OCI-LY3 (cell line): ENCODE data around the gene MLC1.

Experiments
- H2AFZ ChIP-seq: fragments of 200-600, 300-600 bp; shearing (Covaris generic); 2 replicates; pipeline ENCODE4 v1.6.0; 2014; ENCODE audit warnings: antibody characterized with exemption, low read depth, low read length
- H3K27ac ChIP-seq: fragments of 200-600, 300-600 bp; sonication (generic); 2 replicates; pipeline ENCODE4 v1.5.1; 2014; ENCODE audit warnings: mild to moderate bottlenecking, low read length, moderate library complexity, mixed read lengths
- H3K27me3 ChIP-seq: fragments of 200-600, 300-600 bp; sonication (generic); 2 replicates; pipeline ENCODE4 v1.6.1; 2014; ENCODE audit warnings: low read depth, low read length, mixed read lengths
- H3K36me3 ChIP-seq: fragments of 200-600, 300-600 bp; sonication (generic); replicated peaks from 2 replicates; pipeline ENCODE3; 2014; ENCODE audit warnings: low read depth, low read length, mixed read lengths
- H3K4me1 ChIP-seq: fragments of 300-600, 200-600 bp; sonication (generic); 2 replicates; pipeline ENCODE4 v1.6.1; 2014; ENCODE audit warnings: low read length, mixed read lengths
- H3K4me2 ChIP-seq: fragments of 200-600, 300-600 bp; sonication (generic); 2 replicates; pipeline ENCODE4 v1.6.1; 2014; ENCODE audit warnings: low read length, mixed read lengths
- H3K4me3 ChIP-seq: fragments of 300-600, 200-600 bp; sonication (generic); 2 replicates; pipeline ENCODE4 v1.5.1; 2014; ENCODE audit warnings: antibody characterized with exemption, mild to moderate bottlenecking, low read length, moderate library complexity
- H3K79me2 ChIP-seq: fragments of 300-600, 200-600 bp; shearing (Covaris generic); 2 replicates; pipeline ENCODE4 v1.6.1; 2014; ENCODE audit warnings: mild to moderate bottlenecking, low read length, mixed read lengths
- H3K9ac ChIP-seq: fragments of 300-600, 200-600 bp; shearing (Covaris generic); 2 replicates; pipeline ENCODE4 v1.6.0; 2014; ENCODE audit warnings: mild to moderate bottlenecking, low read length, moderate library complexity
- H3K9me3 ChIP-seq: fragments of 200-600, 300-600 bp; shearing (Covaris generic); 2 replicates; pipeline ENCODE4 v1.6.1; 2014; ENCODE audit warnings: low read length, mixed read lengths; ENCODE audit not compliant: insufficient read depth
- H4K20me1 ChIP-seq: fragments of 200-600, 300-600 bp; sonication (generic); 2 replicates; pipeline ENCODE4 v1.6.1; 2016; ENCODE audit warnings: low read length, mixed read lengths; ENCODE audit not compliant: insufficient read depth
- CTCF ChIP-seq: fragments of 200-600, 300-600 bp; sonication (generic); IDR thresholded peaks from 2 replicates; pipeline ENCODE4 v1.5.1; 2014; ENCODE audit warnings: antibody characterized with exemption, low read length, low read depth
- EZH2phosphoT487 ChIP-seq: fragments of 200-600 bp; shearing (Covaris generic); IDR thresholded peaks from 2 replicates; pipeline ENCODE4 v1.6.1; 2018; ENCODE audit warnings: antibody characterized with exemption, mixed run types, low read depth

The MLC1 gene

DNA sequence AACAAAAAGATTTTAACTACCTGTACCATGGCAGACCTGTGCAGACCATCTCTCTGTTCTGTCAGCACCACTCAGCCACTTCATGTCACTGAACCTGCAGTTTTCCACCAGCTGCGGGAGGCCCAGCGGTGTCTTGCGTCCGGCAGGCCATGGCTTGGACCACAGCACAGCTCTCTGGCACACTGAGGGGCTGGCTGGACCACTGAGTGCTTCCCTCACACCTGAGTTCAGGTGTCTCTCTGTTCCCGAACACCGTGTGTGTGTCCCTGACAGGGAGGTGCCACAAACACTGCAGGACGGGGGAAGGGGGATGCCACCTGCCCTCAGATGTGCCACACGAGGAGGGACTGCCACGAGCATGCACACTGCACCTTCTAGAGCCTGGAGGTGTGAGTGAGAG is 22.3 kb upstream of the MLC1 start:
- Histone ChIP-seq H3K79me2 (no peaks in the 10 kb centered on the region), H3K4me1 (peaks cover 9% of the 10 kb centered on the region; the same call in 1 of the 2 replicates), H3K27me3 (no peaks in the 10 kb centered on the region), H3K9ac (no peak overlapping the region), H3K36me3 (no peaks in the 10 kb centered on the region), H3K4me3 (no peak overlapping the region), H3K4me2 (no peak overlapping the region), H4K20me1 (no peaks in the 10 kb centered on the region), H3K27ac (no peak overlapping the region), H2AFZ (no peak overlapping the region), H3K9me3 (no peaks in the 10 kb centered on the region)
- TF ChIP-seq EZH2phosphoT487 (no peak), CTCF (no peak)

GRCh38 chr22:50105208-50106100 is 20.2 kb upstream of the MLC1 start:
- Histone ChIP-seq H3K9me3 (no peaks in the 10 kb centered on the region), H3K27me3 (no peaks in the 10 kb centered on the region), H3K27ac (no peak overlapping the region), H3K9ac (0 out of 2 replicates have a peak overlapping the region, but pooled peaks have one; percentile 13), H3K4me3 (peak overlapping the region; percentile 55; the same call in 1 of the 2 replicates), H2AFZ (peak overlapping the region; percentile 93), H3K79me2 (no peaks in the 10 kb centered on the region), H3K4me1 (peaks cover 5% of the 10 kb centered on the region; the same call in 1 of the 2 replicates), H3K4me2 (peak overlapping the region; percentile 66), H3K36me3 (no peaks in the 10 kb centered on the region), H4K20me1 (no peaks in the 10 kb centered on the region)
- TF ChIP-seq EZH2phosphoT487 (no peak), CTCF (no peak)

DNA sequence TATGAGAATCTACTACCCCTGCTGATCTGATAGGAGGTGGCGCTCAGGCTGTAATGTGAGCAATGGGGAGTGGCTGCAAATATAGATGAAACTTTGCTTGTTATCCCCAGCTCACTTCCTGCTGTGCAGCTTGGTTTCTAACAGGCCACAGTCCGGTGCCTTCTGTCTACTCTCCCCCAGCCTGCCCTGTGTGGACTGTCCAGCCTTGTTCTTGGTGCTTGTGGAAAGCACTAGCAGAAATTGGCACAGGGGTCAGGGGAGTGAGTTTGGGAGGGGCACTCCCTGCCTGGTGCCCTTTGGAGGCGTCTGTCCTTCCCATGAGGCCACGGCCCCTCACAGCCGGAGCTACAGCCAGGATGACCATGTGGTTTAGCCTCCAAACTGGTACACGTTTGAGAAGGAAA is 18.9 kb upstream of the MLC1 start:
- H2AFZ ChIP-seq, result no peak overlapping the region

More for the DNA sequence above, 18.9 kb upstream of the MLC1 start:
- Histone ChIP-seq H3K36me3 (no peaks in the 10 kb centered on the region), H3K4me3 (no peak overlapping the region), H4K20me1 (no peaks in the 10 kb centered on the region), H3K9ac (no peak overlapping the region), H3K4me1 (peaks cover 5% of the 10 kb centered on the region; the same call in 1 of the 2 replicates), H3K4me2 (no peak overlapping the region), H3K9me3 (no peaks in the 10 kb centered on the region), H3K27me3 (no peaks in the 10 kb centered on the region), H3K79me2 (no peaks in the 10 kb centered on the region), H3K27ac (no peak overlapping the region)
- no peak for TF ChIP-seq CTCF
- no peak for TF ChIP-seq EZH2phosphoT487
